Neuron (in vitro differentiated cells): ENCODE results near the gene FUT8.
"Not testable (repeated sequence)": the region's sequence is repeated elsewhere in the genome, so short reads cannot be mapped to it uniquely, and the experiment has no call there.

ENCODE experiments used
- H2AFZ ChIP-seq: one replicate; pipeline ENCODE4 v1.6.1; 2013; ENCODE audit warnings: low read depth, mild to moderate bottlenecking, inconsistent platforms, low read length, moderate library complexity
- H3K27me3 ChIP-seq: one replicate; pipeline ENCODE4 v1.6.1; 2013; ENCODE audit warnings: low read length; ENCODE audit not compliant: insufficient read depth
- H3K36me3 ChIP-seq: one replicate; pipeline ENCODE4 v1.6.1; 2013; ENCODE audit warnings: low read length; ENCODE audit not compliant: insufficient read depth
- H3K4me1 ChIP-seq: one replicate; pipeline ENCODE4 v1.6.1; 2013; ENCODE audit warnings: low read length; ENCODE audit not compliant: insufficient read depth
- H3K4me3 ChIP-seq: 2 replicates; pipeline ENCODE4 v1.5.1; 2013; ENCODE audit warnings: mild to moderate bottlenecking, low read length, moderate library complexity
- H3K9me3 ChIP-seq: one replicate; pipeline ENCODE4 v1.6.1; 2013; ENCODE audit warnings: low read length

The FUT8 gene

DNA sequence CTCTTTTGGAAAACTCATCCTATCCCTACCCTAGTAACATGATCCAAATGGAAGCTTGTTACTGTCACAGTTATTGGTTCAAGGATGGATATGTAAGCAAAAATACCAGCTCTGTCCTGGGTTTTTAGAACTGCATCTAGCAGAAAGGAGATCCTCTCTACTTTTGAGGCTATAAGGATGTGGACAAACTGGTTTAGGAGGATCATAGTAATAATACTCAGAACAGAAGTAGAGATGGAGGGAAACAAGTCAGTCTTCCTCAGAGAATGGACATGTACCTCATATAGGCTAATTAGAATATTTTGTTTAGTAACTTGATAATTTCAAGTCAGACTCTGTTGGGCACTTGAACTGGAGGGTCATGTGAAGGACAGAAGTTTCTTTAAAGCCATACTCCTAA is 26.6 kb downstream of the FUT8 start:
- Histone ChIP-seq H3K4me3 (no peak overlapping the region), H3K36me3 (no peaks in the 10 kb centered on the region), H3K27me3 (no peaks in the 10 kb centered on the region), H2AFZ (no peak overlapping the region), H3K4me1 (no peaks in the 10 kb centered on the region), H3K9me3 (peaks cover 2% of the 10 kb centered on the region)

- Histone ChIP-seq H3K4me3 (no peak overlapping the region), H3K4me1 (no peaks in the 10 kb centered on the region), H2AFZ (no peak overlapping the region), H3K36me3 (no peaks in the 10 kb centered on the region), H3K9me3 (peaks cover 2% of the 10 kb centered on the region), H3K27me3 (no peaks in the 10 kb centered on the region)
These were observed 27.7 kb downstream of the FUT8 start for GRCh38 chr14:65440230-65440629.

DNA sequence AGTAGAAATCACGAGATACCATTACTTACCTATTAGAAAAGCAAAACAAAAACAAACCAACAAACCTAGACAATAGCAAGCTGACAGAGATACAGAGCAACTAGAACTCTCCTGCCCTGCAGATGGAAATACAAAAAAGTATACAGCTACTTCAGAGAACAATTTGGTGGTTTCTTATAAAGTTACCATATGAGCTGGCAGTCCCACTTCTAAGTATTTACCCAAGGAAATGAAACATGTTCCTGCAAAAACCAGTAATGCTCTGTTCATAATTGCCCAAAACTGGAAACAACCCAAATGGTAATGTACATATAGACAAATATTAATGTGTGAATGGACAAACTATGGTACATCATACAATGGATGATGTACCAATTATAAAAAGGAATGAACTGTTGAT is 31.7 kb downstream of the FUT8 start:
- no peaks in the 10 kb centered on the region for H3K9me3 ChIP-seq
- H2AFZ ChIP-seq = no peak overlapping the region
- no peaks in the 10 kb centered on the region for H3K4me1 ChIP-seq
- H3K4me3 ChIP-seq = no peak overlapping the region
- no peaks in the 10 kb centered on the region for H3K27me3 ChIP-seq
- H3K36me3 ChIP-seq = no peaks in the 10 kb centered on the region

- no peak overlapping the region for H3K4me3 ChIP-seq
- H3K27me3 ChIP-seq = no peaks in the 10 kb centered on the region
- H3K36me3 ChIP-seq = no peaks in the 10 kb centered on the region
These were observed 33.6 kb downstream of the FUT8 start for GRCh38 chr14:65446159-65446558.

GRCh38 chr14:65449647-65450046 is 37.1 kb downstream of the FUT8 start:
- H2AFZ ChIP-seq = no peak overlapping the region

More at GRCh38 chr14:65446159-65446558, 33.6 kb downstream of the FUT8 start:
- no peaks in the 10 kb centered on the region for H3K9me3 ChIP-seq
- H2AFZ ChIP-seq = no peak overlapping the region
- H3K4me1 ChIP-seq = no peaks in the 10 kb centered on the region

DNA sequence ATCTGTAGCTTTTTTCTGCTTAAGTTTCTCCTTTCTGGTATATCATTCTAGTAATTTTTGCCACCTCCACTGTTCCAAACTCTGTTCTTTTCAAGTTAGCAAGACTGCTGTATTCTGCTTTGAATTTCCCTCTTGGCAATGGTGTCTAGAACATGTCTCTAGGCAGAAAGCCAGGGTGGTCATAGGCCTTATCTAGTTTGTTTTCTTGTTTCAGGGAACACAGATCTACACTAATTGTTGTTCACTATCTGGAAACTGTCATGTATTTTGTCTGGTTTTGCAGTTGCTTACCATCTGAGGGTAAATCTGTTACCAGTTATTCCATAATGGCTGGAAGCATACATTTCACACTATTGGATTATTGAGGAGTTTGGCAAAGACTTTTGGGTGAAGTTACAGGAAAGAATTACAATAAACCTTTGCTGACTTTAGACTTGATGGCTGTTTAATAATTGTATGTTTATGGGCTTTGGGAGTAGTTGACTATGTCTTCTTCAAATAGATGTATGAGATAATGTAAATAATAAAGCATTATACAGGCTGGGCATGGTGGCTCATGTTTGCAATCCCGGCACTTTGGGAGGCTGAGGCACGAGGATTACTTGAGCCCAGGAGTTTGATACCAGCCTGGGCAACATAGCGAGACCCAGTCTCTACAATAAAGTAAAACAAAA is 41.4 kb downstream of the FUT8 start:
- H2AFZ ChIP-seq = no peak overlapping the region
- no peaks in the 10 kb centered on the region for H3K9me3 ChIP-seq
- no peak overlapping the region for H3K4me3 ChIP-seq
- H3K27me3 ChIP-seq = no peaks in the 10 kb centered on the region
- H3K36me3 ChIP-seq = no peaks in the 10 kb centered on the region
- no peaks in the 10 kb centered on the region for H3K4me1 ChIP-seq

More at GRCh38 chr14:65449647-65450046, 37.1 kb downstream of the FUT8 start:
- Histone ChIP-seq H3K36me3 (no peaks in the 10 kb centered on the region), H3K27me3 (no peaks in the 10 kb centered on the region), H3K4me3 (no peak overlapping the region), H3K4me1 (no peaks in the 10 kb centered on the region), H3K9me3 (no peaks in the 10 kb centered on the region)

- Histone ChIP-seq H3K36me3 (no peaks in the 10 kb centered on the region), H3K27me3 (no peaks in the 10 kb centered on the region), H3K4me3 (no peak overlapping the region), H2AFZ (no peak overlapping the region), H3K4me1 (no peaks in the 10 kb centered on the region), H3K9me3 (no peaks in the 10 kb centered on the region)
These were observed 43.7 kb downstream of the FUT8 start for GRCh38 chr14:65456247-65456646.

- Histone ChIP-seq H3K4me1 (no peaks in the 10 kb centered on the region), H3K9me3 (no peaks in the 10 kb centered on the region), H2AFZ (no peak overlapping the region), H3K36me3 (no peaks in the 10 kb centered on the region), H3K4me3 (no peak overlapping the region), H3K27me3 (no peaks in the 10 kb centered on the region)
These were observed 49.2 kb downstream of the FUT8 start for GRCh38 chr14:65461730-65462129.

GRCh38 chr14:65462411-65462810 is 49.9 kb downstream of the FUT8 start:
- Histone ChIP-seq H3K4me3 (no peak overlapping the region), H3K27me3 (no peaks in the 10 kb centered on the region), H3K9me3 (no peaks in the 10 kb centered on the region), H3K36me3 (no peaks in the 10 kb centered on the region), H3K4me1 (no peaks in the 10 kb centered on the region), H2AFZ (no peak overlapping the region)

- Histone ChIP-seq H3K27me3 (no peaks in the 10 kb centered on the region), H3K9me3 (no peaks in the 10 kb centered on the region), H3K4me1 (peaks cover 1% of the 10 kb centered on the region), H3K36me3 (no peaks in the 10 kb centered on the region), H3K4me3 (no peak overlapping the region), H2AFZ (no peak overlapping the region)
These were observed 53.1 kb downstream of the FUT8 start for GRCh38 chr14:65465584-65465983.

- H3K4me3 ChIP-seq, H2AFZ ChIP-seq, H3K27me3 ChIP-seq, H3K9me3 ChIP-seq, H3K36me3 ChIP-seq: not testable (repeated sequence)
- peaks cover 12% of the 10 kb centered on the region for H3K4me1 ChIP-seq
These were observed 55.4 kb downstream of the FUT8 start for GRCh38 chr14:65467926-65468325.

DNA sequence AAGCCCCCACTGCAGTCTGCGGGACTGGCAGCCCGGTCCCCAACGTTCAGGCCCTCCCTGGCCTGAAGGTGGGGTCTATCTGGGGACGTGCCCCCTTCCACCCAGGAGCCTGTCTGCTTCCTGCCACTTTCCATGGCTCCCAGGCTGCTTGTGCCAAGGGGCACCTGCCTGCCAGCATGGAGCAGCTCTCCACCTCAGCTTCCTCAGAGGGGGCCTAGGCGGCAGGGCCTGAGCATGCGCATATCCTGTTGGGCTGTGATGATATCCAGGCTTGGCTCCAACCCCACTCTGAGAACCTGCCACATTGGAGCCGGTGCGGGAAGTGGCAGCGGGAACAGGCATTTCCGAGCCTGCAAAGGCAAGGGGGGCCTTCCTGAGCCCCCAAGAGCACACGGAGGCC is 57.4 kb downstream of the FUT8 start:
- Histone ChIP-seq H3K27me3 (no peaks in the 10 kb centered on the region), H3K36me3 (no peaks in the 10 kb centered on the region), H3K4me3 (no peak overlapping the region), H2AFZ (no peak overlapping the region), H3K4me1 (peaks cover 12% of the 10 kb centered on the region), H3K9me3 (no peaks in the 10 kb centered on the region)

DNA sequence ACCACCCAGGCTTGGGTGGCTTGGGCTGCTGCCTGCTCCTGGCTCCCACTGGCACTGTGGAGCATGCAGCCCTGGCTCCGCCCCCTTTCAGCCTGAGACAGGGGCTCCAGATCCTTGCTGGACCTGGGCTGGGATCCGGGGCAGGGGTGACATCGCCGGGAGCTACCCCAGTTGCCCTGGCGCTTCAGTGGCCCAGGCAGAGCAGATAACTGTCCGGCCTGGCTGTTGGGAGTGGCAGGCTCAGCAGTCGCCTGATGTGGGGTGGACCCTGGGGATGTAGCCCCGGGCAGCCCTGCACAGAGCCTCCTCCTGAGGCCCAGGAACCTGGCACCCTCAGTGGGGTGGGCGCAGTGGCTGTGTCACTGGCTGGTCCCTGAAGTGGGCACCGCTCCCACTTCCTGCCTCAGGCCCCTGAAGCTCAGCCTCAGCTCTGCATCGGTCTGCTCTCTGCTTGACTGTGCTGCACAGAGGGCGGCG is 57.9 kb downstream of the FUT8 start:
- Histone ChIP-seq H2AFZ (no peak overlapping the region), H3K4me1 (peaks cover 12% of the 10 kb centered on the region), H3K9me3 (no peaks in the 10 kb centered on the region), H3K27me3 (no peaks in the 10 kb centered on the region), H3K36me3 (no peaks in the 10 kb centered on the region), H3K4me3 (no peak overlapping the region)
